Measurements from ENCODE around the gene BBX.
"Not testable (repeated sequence)": the region's sequence is repeated elsewhere in the genome, so short reads cannot be mapped to it uniquely, and the experiment has no call there.

The BBX gene

GRCh38 chr3:107542665-107543064 is 19.9 kb downstream of the BBX start:
- 40 to 94% methylated on average over 1 to 2 of the region's 2 CpGs for WGBS, 2 experiments (ENCODE audit: insufficient coverage in 2 of 2)
- Histone ChIP-seq H3K27ac (ENCODE audit: low read depth, low read length, severe bottlenecking) (no peak overlapping the region), H3K36me3 (ENCODE audit: control insufficient read depth, insufficient read depth, low read length) (peaks cover 5% of the 10 kb centered on the region), H3K4me3 (ENCODE audit: extremely low read depth, insufficient read depth, low read length, poor library complexity, severe bottlenecking) (no peak overlapping the region), H3K4me1 (ENCODE audit: control insufficient read depth, insufficient read depth, low read length, poor library complexity, severe bottlenecking) (no peaks in the 10 kb centered on the region), H3K9me3 (ENCODE audit: control insufficient read depth, low read length) (no peaks in the 10 kb centered on the region)

GRCh38 chr3:107543666-107544065 is 20.9 kb downstream of the BBX start:
- Histone ChIP-seq H3K4me1 (ENCODE audit: control insufficient read depth, insufficient read depth, low read length, poor library complexity, severe bottlenecking) (no peaks in the 10 kb centered on the region), H3K36me3 (ENCODE audit: control insufficient read depth, insufficient read depth, low read length) (peaks cover 10% of the 10 kb centered on the region), H3K27ac (ENCODE audit: low read depth, low read length, severe bottlenecking) (no peak overlapping the region), H3K9me3 (ENCODE audit: control insufficient read depth, low read length) (peaks cover 4% of the 10 kb centered on the region), H3K4me3 (ENCODE audit: extremely low read depth, insufficient read depth, low read length, poor library complexity, severe bottlenecking) (no peak overlapping the region)
- 80 to 100% methylated on average over 1 of the region's 4 CpGs for WGBS, 2 experiments (ENCODE audit: insufficient coverage in 2 of 2)

GRCh38 chr3:107545680-107546120 is 22.9 kb downstream of the BBX start:
- Histone ChIP-seq H3K4me1 (ENCODE audit: control insufficient read depth, insufficient read depth, low read length, poor library complexity, severe bottlenecking) (no peaks in the 10 kb centered on the region), H3K9me3 (ENCODE audit: control insufficient read depth, low read length) (peaks cover 5% of the 10 kb centered on the region), H3K36me3 (ENCODE audit: control insufficient read depth, insufficient read depth, low read length) (peaks cover 11% of the 10 kb centered on the region), H3K4me3 (ENCODE audit: extremely low read depth, insufficient read depth, low read length, poor library complexity, severe bottlenecking) (no peak overlapping the region), H3K27ac (ENCODE audit: low read depth, low read length, severe bottlenecking) (no peak overlapping the region)
- 60 to 86% methylated on average over 1 of the region's 1 CpG for WGBS, 2 experiments (ENCODE audit: insufficient coverage in 2 of 2)

GRCh38 chr3:107548601-107549000 is 25.8 kb downstream of the BBX start:
- no peaks in the 10 kb centered on the region for H3K4me1 ChIP-seq (ENCODE audit: control insufficient read depth, insufficient read depth, low read length, poor library complexity, severe bottlenecking)
- H3K9me3 ChIP-seq (ENCODE audit: control insufficient read depth, low read length), result peaks cover 5% of the 10 kb centered on the region
- H3K27ac ChIP-seq (ENCODE audit: low read depth, low read length, severe bottlenecking), result no peak overlapping the region
- WGBS, 2 experiments (ENCODE audit: insufficient coverage in 2 of 2), result 100% methylated on average over 1 of the region's 2 CpGs; no CpG with 5 or more reads in 1 of the 2 experiments
- no peak overlapping the region for H3K4me3 ChIP-seq (ENCODE audit: extremely low read depth, insufficient read depth, low read length, poor library complexity, severe bottlenecking)
- peaks cover 11% of the 10 kb centered on the region for H3K36me3 ChIP-seq (ENCODE audit: control insufficient read depth, insufficient read depth, low read length)

- WGBS, 2 experiments (ENCODE audit: insufficient coverage in 2 of 2), result 100% methylated on average over 1 of the region's 3 CpGs
- H3K4me3 ChIP-seq (ENCODE audit: extremely low read depth, insufficient read depth, low read length, poor library complexity, severe bottlenecking), result no peak overlapping the region
Measured at GRCh38 chr3:107555359-107555758, 32.6 kb downstream of the BBX start.

GRCh38 chr3:107557743-107558142 is 35.0 kb downstream of the BBX start:
- Histone ChIP-seq H3K9me3 (ENCODE audit: control insufficient read depth, low read length) (no peaks in the 10 kb centered on the region), H3K36me3 (ENCODE audit: control insufficient read depth, insufficient read depth, low read length) (no peaks in the 10 kb centered on the region), H3K4me1 (ENCODE audit: control insufficient read depth, insufficient read depth, low read length, poor library complexity, severe bottlenecking) (peaks cover under 1% of the 10 kb centered on the region), H3K4me3 (ENCODE audit: extremely low read depth, insufficient read depth, low read length, poor library complexity, severe bottlenecking) (no peak overlapping the region), H3K27ac (ENCODE audit: low read depth, low read length, severe bottlenecking) (no peak overlapping the region)
- WGBS, 2 experiments (ENCODE audit: insufficient coverage in 2 of 2), result 57 to 77% methylated on average over 1 to 2 of the region's 2 CpGs

More at GRCh38 chr3:107555359-107555758, 32.6 kb downstream of the BBX start:
- Histone ChIP-seq H3K9me3 (ENCODE audit: control insufficient read depth, low read length) (no peaks in the 10 kb centered on the region), H3K27ac (ENCODE audit: low read depth, low read length, severe bottlenecking) (no peak overlapping the region), H3K36me3 (ENCODE audit: control insufficient read depth, insufficient read depth, low read length) (no peaks in the 10 kb centered on the region), H3K4me1 (ENCODE audit: control insufficient read depth, insufficient read depth, low read length, poor library complexity, severe bottlenecking) (no peaks in the 10 kb centered on the region)

GRCh38 chr3:107560166-107560565 is 37.4 kb downstream of the BBX start:
- no peaks in the 10 kb centered on the region for H3K36me3 ChIP-seq (ENCODE audit: control insufficient read depth, insufficient read depth, low read length)
- peaks cover 4% of the 10 kb centered on the region for H3K4me1 ChIP-seq (ENCODE audit: control insufficient read depth, insufficient read depth, low read length, poor library complexity, severe bottlenecking)
- H3K4me3 ChIP-seq (ENCODE audit: extremely low read depth, insufficient read depth, low read length, poor library complexity, severe bottlenecking), result no peak overlapping the region
- WGBS, 2 experiments (ENCODE audit: insufficient coverage in 2 of 2), result no CpG with 5 or more reads among the region's 1 CpG
- no peaks in the 10 kb centered on the region for H3K9me3 ChIP-seq (ENCODE audit: control insufficient read depth, low read length)
- H3K27ac ChIP-seq (ENCODE audit: low read depth, low read length, severe bottlenecking), result no peak overlapping the region

- H3K9me3 ChIP-seq (ENCODE audit: control insufficient read depth, low read length), result no peaks in the 10 kb centered on the region
- WGBS, 2 experiments (ENCODE audit: insufficient coverage in 2 of 2), result 90 to 100% methylated on average over 2 to 3 of the region's 6 CpGs
- H3K27ac ChIP-seq (ENCODE audit: low read depth, low read length, severe bottlenecking), result no peak overlapping the region
- H3K4me1 ChIP-seq (ENCODE audit: control insufficient read depth, insufficient read depth, low read length, poor library complexity, severe bottlenecking), result peaks cover 4% of the 10 kb centered on the region
- H3K36me3 ChIP-seq (ENCODE audit: control insufficient read depth, insufficient read depth, low read length), result no peaks in the 10 kb centered on the region
- no peak overlapping the region for H3K4me3 ChIP-seq (ENCODE audit: extremely low read depth, insufficient read depth, low read length, poor library complexity, severe bottlenecking)
Measured at GRCh38 chr3:107561980-107562379, 39.2 kb downstream of the BBX start.

- no peaks in the 10 kb centered on the region for H3K36me3 ChIP-seq (ENCODE audit: control insufficient read depth, insufficient read depth, low read length)
- no peak overlapping the region for H3K27ac ChIP-seq (ENCODE audit: low read depth, low read length, severe bottlenecking)
- H3K4me1 ChIP-seq (ENCODE audit: control insufficient read depth, insufficient read depth, low read length, poor library complexity, severe bottlenecking), result peaks cover 4% of the 10 kb centered on the region
- no peak overlapping the region for H3K4me3 ChIP-seq (ENCODE audit: extremely low read depth, insufficient read depth, low read length, poor library complexity, severe bottlenecking)
- WGBS, 2 experiments (ENCODE audit: insufficient coverage in 2 of 2), result 67% methylated on average over 2 of the region's 3 CpGs; no CpG with 5 or more reads in 1 of the 2 experiments
- no peaks in the 10 kb centered on the region for H3K9me3 ChIP-seq (ENCODE audit: control insufficient read depth, low read length)
Measured at GRCh38 chr3:107562969-107563529, 40.3 kb downstream of the BBX start.

- H3K4me3 ChIP-seq (ENCODE audit: extremely low read depth, insufficient read depth, low read length, poor library complexity, severe bottlenecking); H3K27ac ChIP-seq (ENCODE audit: low read depth, low read length, severe bottlenecking); H3K9me3 ChIP-seq (ENCODE audit: control insufficient read depth, low read length); H3K4me1 ChIP-seq (ENCODE audit: control insufficient read depth, insufficient read depth, low read length, poor library complexity, severe bottlenecking); H3K36me3 ChIP-seq (ENCODE audit: control insufficient read depth, insufficient read depth, low read length): not testable (repeated sequence)
- WGBS, 2 experiments (ENCODE audit: insufficient coverage in 2 of 2), result 67 to 86% methylated on average over 1 to 2 of the region's 7 CpGs
Measured at GRCh38 chr3:107565244-107565643, 42.5 kb downstream of the BBX start.

GRCh38 chr3:107571089-107571488 is 48.3 kb downstream of the BBX start:
- H3K27ac ChIP-seq (ENCODE audit: low read depth, low read length, severe bottlenecking); H3K36me3 ChIP-seq (ENCODE audit: control insufficient read depth, insufficient read depth, low read length); H3K4me1 ChIP-seq (ENCODE audit: control insufficient read depth, insufficient read depth, low read length, poor library complexity, severe bottlenecking); H3K9me3 ChIP-seq (ENCODE audit: control insufficient read depth, low read length); H3K4me3 ChIP-seq (ENCODE audit: extremely low read depth, insufficient read depth, low read length, poor library complexity, severe bottlenecking): not testable (repeated sequence)
- 90 to 99% methylated on average over 10 of the region's 10 CpGs for WGBS, 2 experiments (ENCODE audit: insufficient coverage in 2 of 2)
